ENCODE results near the gene PTPRJ.
"Not testable (repeated sequence)": the region's sequence is repeated elsewhere in the genome, so short reads cannot be mapped to it uniquely, and the experiment has no call there.

Gene PTPRJ

DNA sequence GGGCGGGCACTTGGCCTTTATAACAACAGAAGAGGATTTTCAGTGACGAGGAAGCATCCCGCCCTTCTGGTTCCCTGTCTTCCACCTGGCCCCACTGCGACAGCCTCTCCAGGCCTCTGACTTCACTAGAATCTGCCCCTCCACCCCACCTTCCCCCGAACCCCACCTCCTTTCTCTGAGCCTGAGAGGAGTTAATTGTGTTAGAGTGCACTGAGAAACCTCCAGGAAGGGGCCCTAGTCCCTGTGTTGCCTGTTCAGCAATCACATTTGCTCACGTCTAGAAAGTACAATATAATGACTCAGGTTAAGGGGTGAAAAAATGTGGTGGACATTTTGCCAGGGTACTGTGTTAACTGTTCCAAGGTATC, 38.8 kb downstream of the PTPRJ start:
- DNase-seq: no peak

- no peak for DNase-seq
Measured at GRCh38 chr11:48019595-48019994, 39.2 kb downstream of the PTPRJ start.

- DNase-seq: no peak
Measured at GRCh38 chr11:48020092-48020755, 39.9 kb downstream of the PTPRJ start.

DNA sequence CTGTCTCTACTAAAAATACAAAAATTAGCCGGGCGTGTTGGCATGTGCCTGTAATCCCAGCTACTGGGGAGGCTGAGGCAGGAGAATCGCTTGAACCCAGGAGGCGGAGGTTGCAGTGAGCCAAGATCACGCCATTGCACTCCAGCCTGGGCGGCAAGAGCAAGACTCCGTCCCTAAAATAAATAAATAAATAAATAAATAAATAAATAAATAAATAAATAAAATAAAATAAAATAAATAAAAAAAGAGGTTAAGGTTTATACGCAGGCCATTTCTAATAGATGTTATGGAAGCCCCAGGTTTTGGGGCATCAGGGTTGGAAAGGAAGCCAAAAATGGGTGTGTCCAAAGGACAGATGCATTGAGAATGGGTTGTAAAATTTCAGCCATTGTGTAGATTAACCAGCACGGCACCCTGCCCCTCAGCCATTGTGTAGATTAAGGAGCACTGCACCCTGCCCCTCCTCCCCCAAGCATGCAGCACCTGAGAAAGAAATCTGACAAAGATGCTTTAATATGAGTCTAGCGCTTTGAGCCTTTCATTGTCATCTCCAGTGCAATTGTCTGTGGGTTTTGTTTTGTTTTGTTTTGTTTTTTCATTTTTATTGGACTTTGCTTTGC, 41.0 kb downstream of the PTPRJ start:
- not testable (repeated sequence) for DNase-seq

DNA sequence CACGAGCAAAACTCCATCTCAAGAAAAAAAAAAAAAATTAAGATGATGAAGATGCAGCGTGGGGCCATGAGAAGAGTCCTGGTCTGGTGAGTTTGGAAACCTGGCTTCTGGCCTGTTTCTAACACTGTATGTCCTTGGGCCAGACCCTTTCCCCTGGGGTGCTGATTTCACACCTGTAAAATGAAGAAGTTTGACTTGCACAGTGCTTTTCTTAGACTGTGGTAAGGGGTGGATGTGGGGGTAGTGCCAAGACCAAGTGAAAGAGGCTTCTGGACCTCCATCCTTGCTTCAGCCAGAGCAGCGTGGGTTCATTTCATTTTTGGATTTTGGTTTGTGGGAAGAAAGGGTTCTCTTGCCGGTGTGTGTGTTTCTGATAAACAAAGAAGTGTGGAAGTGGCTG, 42.1 kb downstream of the PTPRJ start:
- no peak for DNase-seq

DNA sequence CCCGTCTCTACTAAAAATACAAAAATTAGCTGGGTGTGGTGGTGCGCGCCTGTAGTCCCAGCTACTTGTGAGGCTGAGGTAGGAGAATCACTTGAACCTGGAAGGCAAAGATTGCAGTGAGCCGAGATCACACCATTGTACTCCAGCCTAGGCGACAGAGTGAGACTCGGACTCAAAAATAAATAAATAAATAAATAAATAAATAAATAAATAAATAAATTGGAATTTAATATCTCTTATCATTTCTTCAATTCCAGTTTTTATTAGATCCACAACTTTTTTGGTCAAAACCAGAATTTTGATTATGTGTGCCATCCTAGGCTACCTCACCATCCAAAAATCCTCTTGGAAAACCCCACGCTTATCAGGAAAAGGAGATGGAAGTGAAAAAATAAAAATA, 43.2 kb downstream of the PTPRJ start:
- not testable (repeated sequence) for DNase-seq

DNA sequence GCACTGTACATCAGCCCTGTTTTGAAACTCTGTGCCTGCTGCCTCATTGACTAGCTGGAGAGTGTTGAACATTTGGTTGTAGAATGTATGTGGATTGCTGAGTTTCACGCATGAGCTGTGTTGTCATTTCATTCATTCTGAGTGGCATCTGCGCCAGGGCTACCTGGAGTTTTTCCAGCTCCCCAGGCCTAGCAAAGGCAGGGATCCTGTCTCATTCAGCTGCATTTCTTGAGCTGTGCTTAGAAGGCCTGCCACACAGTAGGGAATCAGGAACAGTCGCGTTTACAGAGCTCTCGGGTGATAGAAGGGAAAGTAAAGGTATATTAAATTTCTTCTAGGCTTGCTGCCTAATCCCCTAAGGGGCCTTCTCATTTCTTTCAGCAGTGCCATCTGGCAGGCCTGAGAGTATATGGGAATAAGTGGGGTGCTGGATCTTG, 44.3 kb downstream of the PTPRJ start:
- no peak for DNase-seq

DNA sequence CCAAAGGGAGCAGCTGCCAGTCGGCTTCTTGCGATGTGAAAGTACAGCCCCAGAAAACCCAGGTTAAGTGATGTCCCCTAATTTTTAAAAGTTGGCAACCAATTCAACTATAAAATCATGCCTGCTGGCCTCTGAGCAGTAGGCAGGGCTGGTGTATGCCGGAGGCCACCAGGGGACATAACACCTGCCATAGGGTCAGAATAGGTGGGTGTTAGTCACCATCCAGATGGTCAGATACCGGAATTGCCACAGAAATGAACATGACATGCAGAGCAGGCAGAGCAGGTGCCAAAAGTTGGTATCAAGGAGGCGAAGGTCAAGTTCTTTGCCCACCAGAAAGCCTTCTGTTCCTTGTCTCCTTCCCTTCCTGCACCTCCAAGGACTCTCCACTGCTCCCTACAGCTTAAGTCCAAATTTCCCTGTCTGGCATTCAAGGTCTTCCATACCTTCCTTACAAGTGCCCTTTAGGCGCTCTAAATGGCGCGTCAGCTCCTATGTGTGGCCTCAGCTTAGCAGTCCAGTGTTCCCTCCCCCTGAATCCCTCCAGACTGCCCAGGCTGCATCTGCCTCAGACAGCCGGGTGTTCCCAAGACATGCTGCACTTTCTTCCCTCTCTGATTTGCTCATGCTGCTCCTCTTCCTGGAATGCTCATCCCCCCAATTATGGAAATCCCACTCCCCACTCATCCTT, 45.1 kb downstream of the PTPRJ start:
- DNase-seq: no peak

DNA sequence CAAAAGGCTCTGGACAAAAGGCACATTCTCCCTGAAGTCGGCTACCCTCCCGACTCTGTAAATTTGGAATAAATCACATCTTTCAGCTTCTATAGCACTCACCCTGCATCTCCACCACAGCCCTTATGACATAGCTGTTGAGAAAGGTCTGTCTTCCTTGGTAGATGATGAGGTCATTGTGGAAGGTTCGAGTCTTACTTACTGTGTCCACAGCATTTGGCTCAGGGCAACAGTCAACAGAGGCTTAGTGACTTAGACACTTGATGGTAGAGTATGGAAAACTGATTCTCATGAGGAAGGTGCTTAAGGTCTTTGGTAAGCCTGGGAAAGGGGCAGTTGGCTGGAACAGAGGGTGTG, 45.6 kb downstream of the PTPRJ start:
- no peak for DNase-seq

DNA sequence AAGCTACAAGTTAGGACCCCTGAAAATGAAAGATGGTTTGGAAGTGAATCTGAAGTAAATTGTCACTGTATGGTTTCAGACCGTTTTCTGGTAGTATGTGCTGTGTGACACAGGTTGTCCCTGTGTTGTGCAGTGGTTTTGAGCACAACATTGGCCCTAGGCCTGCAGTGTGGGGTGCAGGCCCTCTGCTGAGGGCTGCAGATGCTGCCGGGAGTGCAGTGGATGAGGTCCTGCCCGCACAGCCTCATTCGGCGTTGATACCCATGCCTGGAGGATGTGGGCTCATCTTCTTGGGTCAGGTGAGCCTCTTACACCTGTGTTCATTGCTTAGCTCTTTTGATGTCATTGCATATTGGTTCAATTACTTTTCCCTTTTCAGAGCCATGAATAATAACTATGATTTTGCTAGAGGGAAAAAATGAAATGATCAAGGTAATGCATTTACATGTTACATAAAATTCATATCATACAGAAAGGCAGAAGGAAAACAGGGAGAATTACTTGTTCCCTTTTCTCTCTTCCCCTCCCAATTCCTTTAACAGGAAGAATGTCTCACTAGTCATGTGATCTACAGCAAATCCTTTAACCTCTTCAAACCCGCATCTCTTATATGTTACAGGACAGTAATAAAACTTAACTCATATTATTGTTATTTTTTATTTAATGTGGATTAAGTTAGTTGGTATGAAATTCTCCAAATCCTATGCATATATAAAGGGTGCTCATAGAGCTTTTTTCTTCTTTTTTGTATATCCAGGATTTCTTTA, 48.7 kb downstream of the PTPRJ start:
- DNase-seq: no peak

GRCh38 chr11:48029681-48030290, 49.4 kb downstream of the PTPRJ start:
- DNase-seq: no peak

DNA sequence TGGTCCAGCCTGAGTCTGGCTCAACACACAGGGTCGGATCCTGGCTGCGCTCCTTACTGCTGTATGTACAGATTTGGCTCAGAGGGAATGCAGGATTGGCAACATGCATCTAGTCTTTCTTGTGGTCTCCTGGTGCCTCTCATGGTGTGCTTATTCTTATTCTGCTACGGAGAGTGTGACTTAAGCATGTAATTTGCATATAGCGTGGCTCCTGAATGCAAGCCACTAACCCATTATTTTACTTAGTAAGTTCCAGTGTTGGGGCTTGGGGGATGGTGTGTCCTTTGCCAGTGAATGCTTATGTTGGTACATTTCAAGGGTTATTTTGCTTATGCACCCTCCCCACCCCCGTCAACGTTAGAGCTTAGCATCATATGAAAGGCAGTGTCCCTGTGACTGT, 51.2 kb downstream of the PTPRJ start:
- DNase-seq: no peak

DNA sequence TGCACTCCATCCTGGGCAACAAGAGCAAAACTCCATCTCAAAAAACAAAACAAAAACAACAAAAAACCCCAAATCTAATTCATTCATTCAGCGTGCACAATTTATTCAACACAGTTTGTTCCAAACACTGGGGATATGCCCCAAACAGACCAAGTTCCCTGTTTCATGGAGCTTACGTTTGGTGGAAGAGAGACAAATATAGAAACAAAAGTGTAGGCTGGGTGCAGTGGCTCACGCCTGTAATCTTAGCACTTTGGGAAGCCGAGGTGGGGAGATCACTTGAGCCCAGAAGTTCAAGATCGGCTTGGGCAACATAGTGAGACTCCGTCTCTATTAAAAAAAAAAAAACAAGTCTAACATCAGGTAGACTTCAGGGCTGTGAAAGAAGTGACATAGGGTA, 52.4 kb downstream of the PTPRJ start:
- no peak for DNase-seq

DNA sequence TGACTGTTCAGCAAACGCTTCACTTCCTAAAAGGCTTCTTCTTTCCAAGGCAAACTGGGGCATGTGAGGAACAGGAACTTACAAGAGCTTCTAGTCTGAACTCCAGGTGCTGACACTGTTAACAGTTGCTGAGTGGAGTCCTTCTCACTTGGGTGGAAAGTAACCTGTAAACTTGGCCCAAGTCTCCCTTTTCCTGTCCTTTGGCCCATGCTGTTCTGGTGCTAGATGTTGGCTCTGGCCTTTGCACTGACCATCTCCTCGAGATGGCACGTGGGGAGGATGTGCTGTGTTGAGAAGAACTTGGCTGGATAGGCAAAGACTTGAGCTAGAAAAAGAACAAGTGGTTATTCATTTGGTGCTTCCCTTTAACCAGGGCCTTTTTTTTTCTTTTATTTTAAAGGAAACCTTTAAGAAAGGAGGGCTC, 53.6 kb downstream of the PTPRJ start:
- DNase-seq: no peak

DNA sequence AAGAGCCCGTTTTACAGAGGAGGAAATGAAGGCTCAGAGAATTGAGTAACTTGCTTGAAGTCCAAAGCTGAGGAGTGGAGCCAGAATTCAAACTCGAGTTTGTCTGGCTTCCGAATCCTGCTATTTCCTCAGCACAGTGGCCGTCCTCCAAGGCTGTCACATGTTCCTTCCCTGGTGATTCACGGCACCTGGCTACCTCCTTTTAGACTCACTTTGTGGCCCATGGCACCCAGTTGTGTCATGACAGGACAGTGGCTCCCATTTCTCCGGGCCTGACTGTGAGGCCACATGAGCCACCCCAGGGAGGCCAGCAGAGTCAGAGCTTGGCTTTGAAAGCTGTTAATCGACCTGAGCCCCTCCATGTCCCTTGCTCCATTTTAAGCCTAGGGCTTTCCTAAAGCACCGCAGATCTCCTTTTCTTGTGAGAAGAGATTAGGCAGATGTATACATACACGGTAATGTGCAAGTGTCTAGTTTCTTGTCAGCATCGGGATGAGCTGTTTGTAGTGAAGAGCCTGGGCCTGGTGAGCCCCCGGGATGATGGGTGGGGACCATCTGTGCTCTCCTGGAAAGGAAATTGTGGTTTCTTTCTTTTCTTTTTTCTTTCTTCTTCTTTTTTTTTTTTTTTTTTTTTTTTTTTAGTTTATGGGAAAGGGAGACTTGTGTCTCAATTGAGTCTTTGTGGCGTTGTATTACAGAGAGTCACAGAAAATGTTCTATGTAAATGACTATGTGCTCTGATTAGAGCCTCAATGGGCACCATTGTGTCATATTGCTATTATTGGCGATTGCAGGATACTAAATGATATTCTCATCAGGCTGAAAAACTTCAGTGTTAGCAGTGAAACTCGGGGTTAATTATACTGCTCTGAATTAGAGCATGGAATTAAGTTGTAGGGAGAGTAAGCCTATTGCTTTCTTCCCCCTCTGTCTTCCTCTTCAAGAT, 54.8 kb downstream of the PTPRJ start:
- DNase-seq: no peak

- peak; percentile 81 for DNase-seq
Measured at GRCh38 chr11:48036011-48036410, 55.7 kb downstream of the PTPRJ start.

DNA sequence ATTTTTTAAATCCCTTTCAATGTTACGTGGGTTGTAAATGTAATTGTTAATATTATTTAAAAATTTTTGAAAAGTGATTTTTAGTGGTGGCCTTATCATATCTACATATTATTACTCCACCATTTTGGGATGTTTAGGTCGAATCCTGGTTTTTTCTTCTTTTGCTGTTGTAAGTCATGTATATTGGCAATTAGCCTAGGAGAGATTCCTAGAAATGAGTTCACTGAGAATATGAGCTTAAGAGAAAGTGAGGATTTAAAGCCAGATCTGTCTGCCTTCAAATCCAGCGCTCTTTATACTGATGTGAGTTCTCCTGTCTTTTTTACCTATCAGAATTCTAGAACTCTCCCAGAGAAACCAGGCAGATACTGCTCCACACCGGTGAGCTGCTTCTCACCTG, 56.1 kb downstream of the PTPRJ start:
- no peak for DNase-seq

GRCh38 chr11:48037709-48038468, 57.5 kb downstream of the PTPRJ start:
- DNase-seq: no peak

GRCh38 chr11:48040830-48041444, 60.6 kb downstream of the PTPRJ start:
- DNase-seq: no peak

GRCh38 chr11:48041877-48042695, 61.7 kb downstream of the PTPRJ start:
- no peak for DNase-seq
